Dendritic cell treated with granulocyte-macrophage colony-stimulating factor and Interleukin-4, amounts not matched to agents 40 ng/mL and 50 ng/mL, for 4 days (primary cell): ENCODE data around the gene DCXR.

Experiments used
- H3K27ac Mint-ChIP-seq: one replicate; pipeline ENCODE4 v1.8.0; 2022; ENCODE audit warnings: mild to moderate bottlenecking, mixed read lengths
- H3K27me3 Mint-ChIP-seq: one replicate; pipeline ENCODE4 v1.8.0; 2022; ENCODE audit warnings: mild to moderate bottlenecking, mixed read lengths
- H3K36me3 Mint-ChIP-seq: one replicate; pipeline ENCODE4 v1.8.0; 2022; ENCODE audit warnings: low read depth, mixed read lengths
- H3K4me1 Mint-ChIP-seq: one replicate; pipeline ENCODE4 v1.8.0; 2022; ENCODE audit warnings: low read depth, mixed read lengths
- H3K4me3 Mint-ChIP-seq: one replicate; pipeline ENCODE4 v1.8.0; 2022; ENCODE audit warnings: mild to moderate bottlenecking, moderate library complexity, mixed read lengths
- H3K9me3 Mint-ChIP-seq: one replicate; pipeline ENCODE4 v1.8.0; 2022; ENCODE audit warnings: mixed read lengths
- intact Hi-C: fragments of 100-400 bp; cut with micrococcal nuclease; formaldehyde crosslinking; loops from one replicate; pipeline ENCODE4 v1.15.0; 2022

DCXR gene

GRCh38 chr17:82022981-82023446, 14.5 kb downstream of the DCXR start, which contains the start of gene LRRC45:
LRRC45 (plus strand) TSS chr17:82023305; CDS start chr17:82023644, 339 bp downstream.
- no peaks in the 10 kb centered on the region for H3K9me3 Mint-ChIP-seq
- peaks cover 41% of the 10 kb centered on the region for H3K4me1 Mint-ChIP-seq
- H3K27ac Mint-ChIP-seq: peak within 1 kb of the TSS; percentile 80
- H3K36me3 Mint-ChIP-seq: peaks cover 54% of the 10 kb centered on the region
- peak within 1 kb of the TSS; percentile 84 for H3K4me3 Mint-ChIP-seq
- no peaks in the 10 kb centered on the region for H3K27me3 Mint-ChIP-seq
- intact Hi-C loops: no loop called here

GRCh38 chr17:82022310-82022980, 15.1 kb downstream of the DCXR start, which contains the start of gene CENPX:
CENPX (minus strand) TSS chr17:82022878; CDS start chr17:82022861, 17 bp downstream.
- Mint-ChIP-seq H3K27ac (peak within 1 kb of the TSS; percentile 80), H3K4me1 (peaks cover 41% of the 10 kb centered on the region), H3K27me3 (no peaks in the 10 kb centered on the region), H3K36me3 (peaks cover 54% of the 10 kb centered on the region), H3K9me3 (no peaks in the 10 kb centered on the region), H3K4me3 (peak within 1 kb of the TSS; percentile 84)
- intact Hi-C loops: no loop called here

GRCh38 chr17:82021900-82022309, 15.6 kb downstream of the DCXR start:
- Mint-ChIP-seq H3K27me3 (no peaks in the 10 kb centered on the region), H3K4me1 (peaks cover 41% of the 10 kb centered on the region), H3K4me3 (peak overlapping the region; percentile 84), H3K9me3 (no peaks in the 10 kb centered on the region), H3K27ac (peak overlapping the region; percentile 80), H3K36me3 (peaks cover 54% of the 10 kb centered on the region)
- intact Hi-C loops: loop anchor here (1.0 kb wide), 1 partner anchor 63 kb away; no protein-coding TSS in a partner anchor

GRCh38 chr17:82021107-82021899, 16.2 kb downstream of the DCXR start:
- Mint-ChIP-seq H3K4me3 (peak overlapping the region; percentile 84), H3K36me3 (peaks cover 54% of the 10 kb centered on the region), H3K27ac (peak overlapping the region; percentile 80), H3K4me1 (peaks cover 40% of the 10 kb centered on the region), H3K27me3 (no peaks in the 10 kb centered on the region), H3K9me3 (no peaks in the 10 kb centered on the region)
- intact Hi-C loops: loop anchor here (1.0 kb wide), 1 partner anchor 62 kb away; no protein-coding TSS in a partner anchor

- H3K4me3 Mint-ChIP-seq: no peak overlapping the region
- intact Hi-C loops: loop anchor here (1.0 kb wide), 1 partner anchor 61 kb away; no protein-coding TSS in a partner anchor
Observed at GRCh38 chr17:82020572-82021106, 16.9 kb downstream of the DCXR start.

GRCh38 chr17:82019690-82020571, 17.6 kb downstream of the DCXR start:
- Mint-ChIP-seq H3K27me3 (no peaks in the 10 kb centered on the region), H3K9me3 (no peaks in the 10 kb centered on the region), H3K36me3 (peaks cover 53% of the 10 kb centered on the region), H3K27ac (no peak overlapping the region), H3K4me1 (peaks cover 35% of the 10 kb centered on the region), H3K4me3 (no peak overlapping the region)
- intact Hi-C loops: no loop called here

More at GRCh38 chr17:82020572-82021106, 16.9 kb downstream of the DCXR start:
- Mint-ChIP-seq H3K27me3 (no peaks in the 10 kb centered on the region), H3K36me3 (peaks cover 53% of the 10 kb centered on the region), H3K4me1 (peaks cover 35% of the 10 kb centered on the region), H3K9me3 (no peaks in the 10 kb centered on the region), H3K27ac (no peak overlapping the region)

GRCh38 chr17:82018989-82019689, 18.4 kb downstream of the DCXR start:
- H3K4me1 Mint-ChIP-seq: peaks cover 31% of the 10 kb centered on the region
- no peak overlapping the region for H3K27ac Mint-ChIP-seq
- intact Hi-C loops: no loop called here
- H3K36me3 Mint-ChIP-seq: peaks cover 57% of the 10 kb centered on the region
- no peaks in the 10 kb centered on the region for H3K9me3 Mint-ChIP-seq
- H3K27me3 Mint-ChIP-seq: no peaks in the 10 kb centered on the region
- H3K4me3 Mint-ChIP-seq: no peak overlapping the region

- no peaks in the 10 kb centered on the region for H3K9me3 Mint-ChIP-seq
- intact Hi-C loops: no loop called here
- peaks cover 65% of the 10 kb centered on the region for H3K36me3 Mint-ChIP-seq
- no peak overlapping the region for H3K4me3 Mint-ChIP-seq
- H3K27ac Mint-ChIP-seq: no peak overlapping the region
- H3K27me3 Mint-ChIP-seq: no peaks in the 10 kb centered on the region
- H3K4me1 Mint-ChIP-seq: peaks cover 24% of the 10 kb centered on the region
Observed at GRCh38 chr17:82018152-82018988, 19.1 kb downstream of the DCXR start.

GRCh38 chr17:82017612-82018151, 19.8 kb downstream of the DCXR start:
- H3K27ac Mint-ChIP-seq: no peak overlapping the region
- H3K36me3 Mint-ChIP-seq: peaks cover 69% of the 10 kb centered on the region
- H3K27me3 Mint-ChIP-seq: no peaks in the 10 kb centered on the region
- no peak overlapping the region for H3K4me3 Mint-ChIP-seq
- H3K9me3 Mint-ChIP-seq: no peaks in the 10 kb centered on the region
- H3K4me1 Mint-ChIP-seq: peaks cover 24% of the 10 kb centered on the region
- intact Hi-C loops: no loop called here

- no peak overlapping the region for H3K27ac Mint-ChIP-seq
- H3K36me3 Mint-ChIP-seq: peaks cover 69% of the 10 kb centered on the region
- H3K4me1 Mint-ChIP-seq: peaks cover 22% of the 10 kb centered on the region
- H3K4me3 Mint-ChIP-seq: no peak overlapping the region
- no peaks in the 10 kb centered on the region for H3K27me3 Mint-ChIP-seq
- H3K9me3 Mint-ChIP-seq: no peaks in the 10 kb centered on the region
- intact Hi-C loops: no loop called here
Observed at GRCh38 chr17:82016875-82017459, 20.5 kb downstream of the DCXR start.

- intact Hi-C loops: no loop called here
- no peaks in the 10 kb centered on the region for H3K27me3 Mint-ChIP-seq
- peaks cover 75% of the 10 kb centered on the region for H3K36me3 Mint-ChIP-seq
- no peak overlapping the region for H3K27ac Mint-ChIP-seq
- H3K9me3 Mint-ChIP-seq: no peaks in the 10 kb centered on the region
- H3K4me3 Mint-ChIP-seq: no peak overlapping the region
- H3K4me1 Mint-ChIP-seq: peaks cover 15% of the 10 kb centered on the region
Observed at GRCh38 chr17:82016061-82016874, 21.2 kb downstream of the DCXR start.
